Caco-2 (cell line): Measurements from ENCODE around the gene ACHE. TPM values are rescaled to one million over a fixed set of nuclear protein-coding genes. Genes with fewer than 3 reads are reported as not detected.

Experiments used
- BruUV-seq: library from RNA; stranded (reverse); fragments of 400-500 nt; replicated peaks from 2 replicates; lab custom pipeline; 2021; lab: Mats Ljungman, UMichigan
- CTCF ChIA-PET: fragments of 300-600 bp; sonication (Branson Sonifier 250); formaldehyde crosslinking; loops from one replicate; lab custom pipeline; 2022; ENCODE audit warnings: antibody characterized with exemption; lab: Charles Lee
- POLR2A ChIA-PET: fragments of 300-600 bp; sonication (Branson Sonifier 250); formaldehyde crosslinking; loops from one replicate; lab custom pipeline; 2022; ENCODE audit warnings: antibody characterized with exemption; lab: Charles Lee
- DNase-seq, 2 experiments: peaks; one replicate each; pipeline versions ENCODE4 v3.0.0 to v3.0.0-alpha.2; 2020 to 2022
- H3K27me3 ChIP-seq: replicated peaks from 2 replicates; pipeline ENCODE4 v1.6.0; 2011; ENCODE audit warnings: low read length; ENCODE audit not compliant: control insufficient read depth, insufficient read depth
- H3K36me3 ChIP-seq: 2 replicates; pipeline ENCODE4 v1.5.1; 2011; ENCODE audit warnings: low read length; ENCODE audit not compliant: control insufficient read depth, insufficient read depth
- H3K4me1 ChIP-seq: fragments of 250-450 bp; sonication (Bioruptor Pico); 2 replicates; pipeline ENCODE4 v1.5.1; 2020; ENCODE audit warnings: mild to moderate bottlenecking
- H3K4me3 ChIP-seq: 2 replicates; pipeline ENCODE4 v1.5.1; 2011; ENCODE audit warnings: low read depth, mild to moderate bottlenecking, control low read depth, low read length
- H3K9me3 ChIP-seq: fragments of 250-450 bp; sonication (Bioruptor Pico); 2 replicates; pipeline ENCODE4 v1.5.1; 2020; ENCODE audit warnings: mild to moderate bottlenecking, moderate library complexity
- H3K27ac Mint-ChIP-seq: one replicate; pipeline ENCODE4 v1.8.0; 2022; ENCODE audit warnings: mixed read lengths; ENCODE audit not compliant: unreplicated experiment
- H3K27me3 Mint-ChIP-seq: one replicate; pipeline ENCODE4 v1.8.0; 2022; ENCODE audit warnings: mixed read lengths; ENCODE audit not compliant: insufficient read depth, unreplicated experiment
- H3K36me3 Mint-ChIP-seq: one replicate; pipeline ENCODE4 v1.8.0; 2022; ENCODE audit warnings: mild to moderate bottlenecking, mixed read lengths; ENCODE audit not compliant: insufficient read depth, unreplicated experiment
- H3K4me1 Mint-ChIP-seq: one replicate; pipeline ENCODE4 v1.8.0; 2022; ENCODE audit warnings: low read depth, mixed read lengths; ENCODE audit not compliant: unreplicated experiment
- H3K4me3 Mint-ChIP-seq: one replicate; pipeline ENCODE4 v1.8.0; 2022; ENCODE audit warnings: mild to moderate bottlenecking, moderate library complexity, mixed read lengths; ENCODE audit not compliant: unreplicated experiment
- H3K9me3 Mint-ChIP-seq: one replicate; pipeline ENCODE4 v1.8.0; 2022; ENCODE audit warnings: mixed read lengths; ENCODE audit not compliant: unreplicated experiment
- intact Hi-C: fragments of 100-400 bp; cut with micrococcal nuclease; formaldehyde crosslinking; loops from one replicate; pipeline ENCODE4 v1.10.0; 2022; ENCODE audit not compliant: unreplicated experiment
- total RNA-seq: library from RNA; stranded (reverse); gene quantifications from 2 replicates; pipeline ENCODE4 v1.2.3, GENCODE V29; 2022
- TF ChIP-seq, protein P1 (sequence below), 2 experiments: fragments of 200-600 bp in 1 of 2; IDR thresholded peaks; 1 replicate in 1 of 2; 2 replicates in 1 of 2; pipeline versions ENCODE4 v1.5.1 to v1.8.0; 2011 to 2022; ENCODE audit warnings: antibody characterized with exemption in 1 of 2, control low read depth in 1 of 2, inconsistent platforms in 1 of 2, low read depth in 1 of 2, low read length in 1 of 2, mild to moderate bottlenecking in 1 of 2, moderate library complexity in 1 of 2; ENCODE audit not compliant: insufficient read depth in 1 of 2, severe bottlenecking in 1 of 2, unreplicated experiment in 1 of 2

Gene ACHE
- total RNA-seq, 1 experiment from 2014 or later, result 19.0 TPM

DNA sequence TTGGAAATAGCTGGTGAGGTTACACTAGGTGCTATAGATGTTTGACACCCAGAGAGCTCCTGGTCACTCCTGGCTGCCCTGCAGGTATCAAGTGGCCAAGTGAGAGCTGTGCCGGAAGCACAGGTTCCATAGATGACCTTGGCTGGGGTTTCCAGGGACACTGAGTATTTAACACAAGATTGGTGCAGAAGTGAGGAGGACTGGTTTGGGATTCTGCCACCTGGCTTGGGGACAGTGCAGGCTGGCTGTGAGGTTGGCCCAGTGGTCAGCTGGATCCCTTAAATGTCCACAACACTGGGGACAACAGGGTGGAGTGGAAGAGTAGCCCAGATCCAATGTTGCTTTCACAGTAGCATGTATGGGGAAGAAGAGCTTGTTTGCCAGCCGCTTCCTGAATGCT lies 5.3 kb upstream of the ACHE start:
- H3K27me3 ChIP-seq, result no peaks in the 10 kb centered on the region
- CTCF ChIA-PET, result interaction anchor here (0.6 to 1.4 kb wide), 2 partner anchors 65 to 160 kb away, joined by 3 to 4 read pairs; no protein-coding TSS in a partner anchor
- Mint-ChIP-seq H3K4me1 (peaks cover 22% of the 10 kb centered on the region), H3K27ac (no peak overlapping the region), H3K9me3 (no peaks in the 10 kb centered on the region), H3K27me3 (no peaks in the 10 kb centered on the region), H3K4me3 (peak overlapping the region; percentile 23), H3K36me3 (peaks cover 13% of the 10 kb centered on the region)
- no peak for DNase-seq
- no peak overlapping the region for H3K4me3 ChIP-seq
- no TSS peak for BruUV-seq
- TF ChIP-seq, protein P1, sequence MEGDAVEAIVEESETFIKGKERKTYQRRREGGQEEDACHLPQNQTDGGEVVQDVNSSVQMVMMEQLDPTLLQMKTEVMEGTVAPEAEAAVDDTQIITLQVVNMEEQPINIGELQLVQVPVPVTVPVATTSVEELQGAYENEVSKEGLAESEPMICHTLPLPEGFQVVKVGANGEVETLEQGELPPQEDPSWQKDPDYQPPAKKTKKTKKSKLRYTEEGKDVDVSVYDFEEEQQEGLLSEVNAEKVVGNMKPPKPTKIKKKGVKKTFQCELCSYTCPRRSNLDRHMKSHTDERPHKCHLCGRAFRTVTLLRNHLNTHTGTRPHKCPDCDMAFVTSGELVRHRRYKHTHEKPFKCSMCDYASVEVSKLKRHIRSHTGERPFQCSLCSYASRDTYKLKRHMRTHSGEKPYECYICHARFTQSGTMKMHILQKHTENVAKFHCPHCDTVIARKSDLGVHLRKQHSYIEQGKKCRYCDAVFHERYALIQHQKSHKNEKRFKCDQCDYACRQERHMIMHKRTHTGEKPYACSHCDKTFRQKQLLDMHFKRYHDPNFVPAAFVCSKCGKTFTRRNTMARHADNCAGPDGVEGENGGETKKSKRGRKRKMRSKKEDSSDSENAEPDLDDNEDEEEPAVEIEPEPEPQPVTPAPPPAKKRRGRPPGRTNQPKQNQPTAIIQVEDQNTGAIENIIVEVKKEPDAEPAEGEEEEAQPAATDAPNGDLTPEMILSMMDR (IDR thresholded peaks at IDR 0.05; ENCODE audit: insufficient read depth in 1 of 2, low read depth in 1 of 2, low read length in 1 of 2, severe bottlenecking in 1 of 2, unreplicated experiment in 1 of 2), result no peak
- H3K36me3 ChIP-seq, result no peaks in the 10 kb centered on the region
- POLR2A ChIA-PET, result no interaction called here
- H3K9me3 ChIP-seq, result no peaks in the 10 kb centered on the region
- H3K4me1 ChIP-seq, result peaks cover 30% of the 10 kb centered on the region
- intact Hi-C loops, result no loop called here

DNA sequence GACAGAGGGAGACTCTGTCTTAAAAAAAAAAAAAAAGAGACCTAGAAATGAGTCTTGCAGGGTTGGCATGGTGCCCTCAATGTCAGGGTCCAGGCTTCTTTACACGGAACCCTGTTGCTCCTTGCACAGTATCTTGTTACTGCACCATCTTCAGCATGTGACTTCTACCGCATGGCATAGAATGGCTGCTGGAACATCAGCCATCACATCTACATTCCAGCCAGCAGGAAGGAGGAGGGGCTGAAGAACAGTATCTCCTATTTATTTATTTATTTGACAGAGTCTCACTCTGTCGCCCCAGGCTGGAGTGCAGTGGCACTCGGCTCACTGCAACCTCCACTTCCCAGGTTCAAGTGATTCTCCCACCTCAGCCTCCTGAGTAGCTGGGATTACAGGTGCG lies 3.7 kb upstream of the ACHE start:
- H3K36me3 Mint-ChIP-seq, result peaks cover 16% of the 10 kb centered on the region
- TF ChIP-seq, protein P1 (IDR thresholded peaks at IDR 0.05; ENCODE audit: insufficient read depth in 1 of 2, low read depth in 1 of 2, low read length in 1 of 2, severe bottlenecking in 1 of 2, unreplicated experiment in 1 of 2), result no peak
- H3K4me1 Mint-ChIP-seq, result peaks cover 24% of the 10 kb centered on the region
- intact Hi-C loops, result loop anchor here (5.0 kb wide), 1 partner anchor 178 kb away; no protein-coding TSS in a partner anchor
- no peak for DNase-seq
- no peaks in the 10 kb centered on the region for H3K27me3 ChIP-seq
- no peaks in the 10 kb centered on the region for H3K9me3 ChIP-seq
- no peaks in the 10 kb centered on the region for H3K36me3 ChIP-seq
- H3K4me3 Mint-ChIP-seq, result no peak overlapping the region
- no TSS peak for BruUV-seq
- POLR2A ChIA-PET, result interaction anchor here (0.6 kb wide), 1 partner anchor 159 kb away, joined by 8 read pairs; no protein-coding TSS in a partner anchor
- no peak overlapping the region for H3K27ac Mint-ChIP-seq
- no peaks in the 10 kb centered on the region for H3K9me3 Mint-ChIP-seq
- H3K27me3 Mint-ChIP-seq, result no peaks in the 10 kb centered on the region
- CTCF ChIA-PET, result no interaction called here
- peaks cover 33% of the 10 kb centered on the region for H3K4me1 ChIP-seq
- H3K4me3 ChIP-seq, result no peak overlapping the region

DNA sequence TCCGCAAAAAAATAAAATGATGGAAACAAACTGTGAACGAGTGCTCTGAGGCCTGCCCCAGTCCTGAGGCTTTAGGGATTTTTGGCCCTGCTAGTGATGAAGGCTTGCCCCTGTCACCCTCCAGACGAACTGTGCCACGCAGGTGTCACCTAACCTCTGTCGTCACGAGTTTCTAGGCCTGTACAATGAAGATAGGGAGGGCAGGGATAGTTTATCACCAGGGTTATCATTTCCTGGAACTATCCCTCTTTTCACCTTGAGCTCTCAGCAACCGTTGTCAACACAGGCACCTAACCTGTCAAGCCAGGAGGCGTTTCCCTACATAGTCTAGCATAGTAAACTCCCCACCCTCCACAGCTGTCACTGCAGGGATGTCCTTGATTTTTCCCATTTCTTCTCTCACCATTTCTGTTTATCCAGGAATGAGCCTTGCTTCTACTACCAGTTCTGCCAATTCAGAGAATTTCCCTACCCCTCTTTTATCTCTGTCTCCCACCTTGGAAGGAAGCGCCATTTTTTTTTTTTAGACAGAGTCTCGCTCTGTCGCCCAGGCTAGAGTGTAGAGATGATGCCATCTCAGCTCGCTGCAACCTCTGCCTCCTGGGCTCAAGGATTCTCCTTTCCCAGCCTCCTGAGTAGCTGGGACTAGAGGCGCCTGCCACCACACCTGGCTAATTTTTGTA lies 2.2 kb upstream of the ACHE start:
- ChIA-PET CTCF (interaction anchor here (0.9 to 1.0 kb wide), 2 partner anchors 49 to 68 kb away, joined by 3 to 4 read pairs; no protein-coding TSS in a partner anchor), POLR2A (interaction anchor here (0.6 to 1.0 kb wide), 2 partner anchors 8 to 335 kb away, joined by 3 read pairs; no protein-coding TSS in a partner anchor)
- no peaks in the 10 kb centered on the region for H3K9me3 Mint-ChIP-seq
- peak overlapping the region; percentile 58 for H3K27ac Mint-ChIP-seq
- H3K36me3 ChIP-seq, result no peaks in the 10 kb centered on the region
- no peaks in the 10 kb centered on the region for H3K9me3 ChIP-seq
- H3K4me1 ChIP-seq, result peaks cover 38% of the 10 kb centered on the region
- intact Hi-C loops, result loop anchor here (2.0 to 5.0 kb wide), 3 partner anchors 35 to 179 kb away; no protein-coding TSS in a partner anchor
- peak overlapping the region; percentile 70 for H3K4me3 Mint-ChIP-seq
- TF ChIP-seq, protein P1 (IDR thresholded peaks at IDR 0.05; ENCODE audit: insufficient read depth in 1 of 2, low read depth in 1 of 2, low read length in 1 of 2, severe bottlenecking in 1 of 2, unreplicated experiment in 1 of 2), result no peak
- no peaks in the 10 kb centered on the region for H3K27me3 ChIP-seq
- BruUV-seq, result TSS peak; percentile 70
- peak; percentile 41 to 49 for DNase-seq
- H3K36me3 Mint-ChIP-seq, result peaks cover 16% of the 10 kb centered on the region
- H3K27me3 Mint-ChIP-seq, result no peaks in the 10 kb centered on the region
- peaks cover 24% of the 10 kb centered on the region for H3K4me1 Mint-ChIP-seq
- H3K4me3 ChIP-seq, result no peak overlapping the region
